Renal cortex interstitium (tissue), 11 donors: Measurements from ENCODE around the gene ARHGEF38. TPM values are rescaled to one million over a fixed set of nuclear protein-coding genes. Genes with fewer than 3 reads are reported as not detected.
"Not testable (repeated sequence)": the region's sequence is repeated elsewhere in the genome, so short reads cannot be mapped to it uniquely, and the experiment has no call there.

Source experiments
- DNase-seq, 11 donors: peaks; one replicate each; pipeline ENCODE4 v3.0.0-alpha.2; 2013; ENCODE audit warnings: low read depth in 9 of 11, low spot score in 4 of 11; ENCODE audit errors: extremely low read depth in 1 of 11
- polyA plus RNA-seq, 3 donors: library from polyadenylated mRNA; unstranded; fragments of 120-200 nt; gene quantifications; one replicate each; pipeline ENCODE4 v1.2.1, GENCODE V29; 2013; ENCODE audit not compliant: insufficient read length in 3 of 3

The ARHGEF38 gene
- polyA plus RNA-seq, 3 donors = 4.0 to 8.7 (median 5.3) TPM

DNA sequence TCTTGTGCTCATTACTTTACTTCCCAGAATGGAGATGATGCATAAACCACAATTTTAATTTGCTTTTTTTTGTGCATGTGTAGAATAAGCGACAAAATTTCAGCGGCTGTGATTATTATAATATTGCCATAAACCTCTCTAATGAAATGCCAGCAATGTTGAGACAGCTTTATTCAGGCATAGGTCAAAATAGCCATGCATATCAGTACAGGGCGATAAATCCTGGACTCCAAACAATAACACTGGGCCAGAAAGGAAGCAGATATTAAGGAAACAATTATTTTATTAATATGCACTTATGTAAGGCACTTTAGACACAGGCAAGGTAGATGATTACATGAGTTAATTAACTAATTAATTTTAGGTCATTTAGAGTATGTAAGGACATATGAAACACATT is 47.1 kb downstream of the ARHGEF38 start:
- no peak for DNase-seq

DNA sequence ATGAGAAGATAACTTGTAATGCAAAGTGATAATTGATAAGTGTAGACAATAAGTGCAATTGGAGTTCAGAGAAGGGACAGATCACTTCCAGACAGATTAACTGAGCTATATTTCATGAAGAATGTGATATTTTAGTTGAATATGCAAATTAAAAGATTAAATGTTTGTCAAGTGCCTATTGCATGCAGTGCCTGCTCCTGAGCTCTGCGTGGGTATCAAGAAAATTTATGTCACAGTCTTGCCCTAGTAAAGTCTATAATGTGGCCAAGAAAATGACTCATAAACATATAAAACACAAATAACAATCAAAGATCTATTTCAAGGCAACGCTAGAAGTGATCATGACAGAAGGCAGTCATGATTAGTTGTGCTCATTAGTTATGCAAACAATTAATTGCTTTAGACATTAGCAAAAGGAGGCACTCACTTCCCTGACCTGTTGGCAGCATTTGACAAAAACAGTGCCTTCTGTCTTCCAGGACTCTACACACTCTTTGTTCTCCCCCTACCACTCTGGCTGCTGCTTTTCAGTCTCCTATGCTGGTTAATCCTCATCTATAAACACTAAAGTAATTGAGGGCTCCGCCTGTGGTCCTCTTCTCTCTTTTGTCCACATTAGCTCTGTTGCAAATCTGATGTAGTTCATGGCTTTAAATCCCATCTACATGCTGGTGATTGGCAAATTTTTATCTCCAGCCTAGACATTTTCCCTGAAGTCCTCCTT is 47.7 kb downstream of the ARHGEF38 start:
- no peak for DNase-seq

DNA sequence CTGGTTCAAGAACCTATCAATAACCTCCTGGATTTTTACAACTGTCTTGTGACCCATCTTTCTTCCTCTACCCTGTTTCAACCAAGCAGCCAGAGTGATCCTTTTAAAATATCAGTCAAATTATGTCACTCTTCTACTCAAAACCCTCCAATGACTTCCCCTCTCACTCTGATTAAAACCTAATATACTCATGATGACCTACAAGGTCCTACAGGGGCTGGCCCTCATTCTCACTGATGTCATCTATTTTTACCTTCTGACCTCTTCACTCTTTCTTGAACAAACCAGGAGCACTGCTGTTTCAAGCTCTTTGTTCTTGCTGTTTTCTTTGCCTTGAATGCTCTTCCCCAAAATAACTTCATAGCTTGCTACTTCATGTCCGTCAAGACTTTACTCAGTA is 48.5 kb downstream of the ARHGEF38 start:
- no peak for DNase-seq

DNA sequence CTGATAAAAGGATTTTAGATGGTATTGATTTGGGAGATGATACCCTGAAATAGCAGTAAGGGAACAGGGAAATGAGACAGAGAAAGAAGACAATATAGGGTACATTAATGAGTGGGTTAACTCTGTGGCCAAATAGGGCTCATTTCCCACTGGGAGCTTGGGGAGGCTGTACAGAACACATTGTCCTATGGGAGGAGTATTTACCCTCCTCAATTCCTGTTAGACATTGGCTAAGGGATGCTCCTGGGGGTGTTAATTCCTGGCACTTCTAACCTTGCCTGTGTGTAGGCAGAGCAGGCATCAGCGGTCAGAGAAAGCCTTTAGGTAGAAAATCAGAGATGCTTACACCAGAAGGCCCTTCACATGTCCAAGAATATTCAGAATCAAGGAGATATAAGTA is 49.0 kb downstream of the ARHGEF38 start:
- DNase-seq = no peak

DNA sequence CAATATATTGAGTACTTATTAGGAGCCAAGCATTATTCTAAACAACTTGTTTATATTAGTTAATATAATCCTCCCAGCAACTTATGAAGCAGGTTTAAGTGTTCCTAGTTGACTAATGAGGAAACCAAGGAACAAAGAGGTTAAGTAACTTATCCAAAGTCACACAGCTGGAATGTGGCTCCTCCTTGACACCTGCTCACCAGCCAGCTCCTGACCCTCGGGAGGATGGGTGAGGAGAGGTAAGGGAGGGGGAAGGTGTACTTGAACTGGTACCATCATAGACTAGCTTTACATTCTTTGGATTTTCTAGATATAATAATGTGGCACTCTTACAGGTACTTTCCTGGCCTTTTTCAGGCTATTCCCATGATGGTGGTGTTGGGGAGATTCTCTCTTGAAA is 50.7 kb downstream of the ARHGEF38 start:
- no peak for DNase-seq

DNA sequence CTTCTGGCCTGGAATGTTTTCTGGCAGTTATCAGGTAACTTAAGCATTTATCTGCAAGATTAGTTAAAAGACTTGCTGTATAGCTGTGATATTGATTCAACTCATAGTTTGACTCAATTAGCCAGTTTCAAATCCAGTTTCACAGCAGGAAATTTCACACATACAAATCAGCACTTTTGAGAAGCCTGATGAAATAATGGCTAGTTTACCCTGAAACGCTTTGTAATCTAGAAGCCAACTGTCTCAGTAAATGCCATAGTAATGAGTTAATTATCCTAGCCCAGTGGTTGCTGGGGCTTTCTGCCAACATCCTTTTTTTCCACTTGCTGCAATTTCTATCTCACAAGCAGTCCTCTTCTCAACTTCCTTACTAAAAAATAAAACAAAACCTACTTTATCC is 53.1 kb downstream of the ARHGEF38 start:
- no peak for DNase-seq

DNA sequence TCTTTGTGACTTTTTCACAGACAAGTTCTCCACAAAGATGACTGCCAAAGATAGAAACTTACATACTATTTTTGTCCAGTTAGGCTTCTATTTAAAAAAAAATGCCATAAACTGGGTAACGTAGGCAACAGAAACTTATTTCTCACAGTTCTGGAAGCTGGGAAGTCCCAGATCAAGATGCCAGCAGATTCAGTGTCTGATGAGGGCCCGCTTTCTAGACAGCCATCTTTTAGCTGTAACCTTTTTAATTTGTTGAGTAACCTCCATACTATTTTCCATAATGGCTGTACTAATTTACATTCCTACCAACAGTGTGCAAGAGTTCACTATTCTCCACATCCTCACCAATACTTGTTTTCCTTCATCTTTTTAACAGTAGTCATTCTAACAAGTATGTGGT is 55.5 kb downstream of the ARHGEF38 start:
- DNase-seq = no peak

DNA sequence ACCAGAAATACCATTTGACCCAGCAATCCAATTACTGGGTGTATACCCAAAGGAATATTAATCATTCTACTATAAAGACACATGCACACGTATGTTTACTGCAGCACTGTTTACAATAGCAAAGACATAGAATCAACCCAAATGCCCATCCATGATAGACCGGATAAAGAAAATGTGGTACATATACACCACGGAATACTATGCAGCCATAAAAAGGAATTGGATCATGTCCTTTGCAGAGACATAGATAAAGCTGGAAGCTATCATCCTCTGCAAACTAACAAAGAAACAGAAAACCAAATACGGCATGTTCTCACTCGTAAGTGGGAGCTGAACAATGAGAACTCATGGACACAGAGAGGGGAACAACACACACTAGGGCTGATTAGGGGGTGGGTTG is 57.4 kb downstream of the ARHGEF38 start:
- DNase-seq = not testable (repeated sequence)

DNA sequence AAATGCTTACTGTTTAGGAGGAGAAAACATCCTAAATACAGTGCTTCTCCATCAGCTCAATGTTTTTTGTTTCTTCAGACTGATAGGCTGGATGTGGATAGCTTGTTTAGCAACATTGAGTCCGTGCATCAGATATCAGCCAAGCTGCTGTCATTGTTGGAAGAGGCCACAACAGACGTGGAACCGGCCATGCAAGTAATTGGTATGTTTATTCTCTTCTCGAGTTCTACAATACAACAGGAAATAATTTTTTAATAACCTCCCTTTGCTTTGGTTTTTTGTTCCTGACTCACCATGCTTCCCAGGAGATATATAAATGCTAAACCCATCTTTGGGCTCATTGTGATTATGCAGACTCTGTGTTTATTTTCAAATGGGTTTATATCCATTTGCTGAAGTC is 60.9 kb downstream of the ARHGEF38 start:
- no peak for DNase-seq

DNA sequence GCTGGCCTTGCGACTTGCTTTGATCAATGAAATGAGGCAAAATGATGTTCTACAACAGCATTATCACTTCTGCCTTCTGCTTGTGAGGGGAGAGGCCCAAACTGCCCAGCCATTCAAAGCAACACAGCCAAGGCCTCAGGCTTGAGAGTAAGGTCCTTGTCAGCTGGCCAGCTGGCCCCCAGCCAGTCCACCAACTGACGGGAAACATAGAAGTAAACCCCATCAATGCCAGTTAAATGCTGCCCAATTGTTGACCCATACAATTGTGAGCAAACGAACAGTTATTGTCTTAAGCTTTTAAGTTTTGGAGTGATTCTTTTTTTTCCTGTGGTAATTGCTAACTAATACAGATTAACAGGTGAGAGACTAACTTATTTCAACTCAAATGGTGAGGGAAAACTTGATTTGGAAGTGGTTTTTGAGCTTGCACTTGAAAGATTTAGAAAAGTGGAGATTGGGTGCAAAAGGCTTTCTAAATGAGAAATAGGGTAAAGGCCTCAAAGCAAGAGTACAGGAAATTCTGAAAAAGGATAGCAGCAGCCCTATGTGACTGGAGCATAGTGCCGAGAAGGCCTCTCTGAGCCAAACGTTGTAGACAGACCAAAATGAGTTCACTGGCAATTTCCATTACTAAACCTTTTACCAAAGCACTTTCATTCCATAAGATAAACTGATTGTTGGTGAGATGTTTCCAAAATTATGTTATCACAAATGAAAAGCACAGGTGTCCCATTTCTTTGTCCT is 66.9 kb downstream of the ARHGEF38 start:
- DNase-seq = peak in 1 of 11 donors; percentile 33

DNA sequence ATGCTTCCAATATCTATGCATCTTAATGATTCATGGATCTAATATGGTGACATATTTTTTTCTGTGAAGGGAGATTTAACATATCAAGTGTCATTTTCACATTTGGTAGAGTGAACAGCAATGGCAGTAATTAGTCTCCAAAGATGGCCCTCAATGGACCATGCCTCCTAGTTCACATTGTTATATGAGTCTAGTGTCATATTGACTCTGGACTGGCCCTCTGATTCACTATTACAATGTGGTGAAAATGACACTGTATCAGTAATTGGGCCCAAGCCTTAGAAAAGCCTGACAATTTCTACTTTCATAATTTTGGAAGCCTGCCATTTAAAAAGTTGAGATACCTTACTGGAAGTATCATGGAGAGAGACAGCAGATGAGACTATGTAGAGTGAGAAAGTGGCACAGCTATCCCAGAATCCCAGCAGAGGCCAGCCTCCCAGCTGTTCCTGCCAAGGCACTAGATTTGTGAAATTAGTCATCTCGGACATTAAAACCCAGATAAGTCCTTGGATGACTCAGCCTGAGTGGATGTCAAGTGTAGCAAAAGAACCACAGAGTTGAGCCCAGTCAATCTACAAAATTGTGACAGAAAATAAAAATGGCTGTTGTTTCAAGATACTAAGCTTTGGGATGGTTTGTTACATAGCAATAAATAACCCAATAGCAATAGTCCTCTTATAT is 68.4 kb downstream of the ARHGEF38 start:
- no peak for DNase-seq

DNA sequence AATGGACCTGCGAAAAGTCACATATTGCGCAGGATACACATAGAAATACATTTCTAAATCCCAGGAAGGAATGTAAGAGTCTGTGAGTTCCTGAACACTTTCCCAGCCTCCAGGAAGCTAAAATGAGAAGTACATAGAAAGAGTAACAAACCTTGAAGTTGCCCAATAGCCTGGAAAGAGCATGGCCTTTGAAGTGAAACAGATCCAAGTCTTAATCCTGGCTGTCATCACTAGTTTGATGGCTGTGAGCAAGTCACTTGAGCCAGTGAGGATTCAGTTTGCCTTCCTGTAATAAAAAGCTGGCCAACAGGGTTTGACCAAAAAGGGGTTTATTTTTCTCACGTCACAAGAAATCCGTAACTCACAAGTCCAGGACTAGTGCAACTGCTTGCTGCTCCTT is 69.8 kb downstream of the ARHGEF38 start:
- peak in 1 of 11 donors; percentile 11 for DNase-seq

DNA sequence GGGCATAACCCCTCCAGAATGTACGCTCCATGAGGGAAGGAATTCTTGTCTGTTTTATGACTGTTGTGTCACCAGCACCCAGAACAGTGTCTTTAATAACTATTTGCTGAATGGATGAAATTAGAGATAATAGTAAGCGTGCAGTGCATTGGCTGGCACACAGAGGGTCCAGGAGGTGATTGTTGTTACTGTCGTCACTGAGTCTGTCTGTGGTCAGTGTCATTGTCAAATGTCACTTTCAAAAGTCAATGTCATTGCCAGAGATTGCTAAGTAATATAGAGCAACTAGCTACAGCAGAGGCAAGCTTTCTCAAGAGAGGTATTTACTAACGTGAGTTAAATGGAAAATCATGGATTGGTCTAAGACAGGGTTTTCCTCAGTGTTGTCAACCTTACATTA is 70.7 kb downstream of the ARHGEF38 start:
- DNase-seq = no peak

DNA sequence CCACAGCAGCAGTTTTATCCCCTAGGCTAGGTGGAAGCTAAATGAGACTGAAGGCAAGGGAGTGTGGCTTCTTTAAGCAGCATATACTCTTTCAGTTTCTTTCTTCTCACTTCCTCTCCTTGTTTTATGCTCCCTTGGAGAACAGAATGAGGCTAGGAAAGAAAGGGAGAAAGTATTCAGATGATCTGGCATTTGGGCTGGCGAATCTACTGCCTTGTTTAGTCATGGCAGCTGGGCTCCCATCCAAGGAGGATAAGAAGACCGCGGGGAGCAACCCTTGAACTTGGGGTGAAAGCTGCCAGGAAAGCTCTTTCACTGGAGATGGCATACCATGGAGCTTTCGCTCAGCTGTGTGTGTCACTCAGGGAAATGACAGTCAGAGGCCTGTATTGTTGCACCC is 72.1 kb downstream of the ARHGEF38 start:
- DNase-seq = no peak

DNA sequence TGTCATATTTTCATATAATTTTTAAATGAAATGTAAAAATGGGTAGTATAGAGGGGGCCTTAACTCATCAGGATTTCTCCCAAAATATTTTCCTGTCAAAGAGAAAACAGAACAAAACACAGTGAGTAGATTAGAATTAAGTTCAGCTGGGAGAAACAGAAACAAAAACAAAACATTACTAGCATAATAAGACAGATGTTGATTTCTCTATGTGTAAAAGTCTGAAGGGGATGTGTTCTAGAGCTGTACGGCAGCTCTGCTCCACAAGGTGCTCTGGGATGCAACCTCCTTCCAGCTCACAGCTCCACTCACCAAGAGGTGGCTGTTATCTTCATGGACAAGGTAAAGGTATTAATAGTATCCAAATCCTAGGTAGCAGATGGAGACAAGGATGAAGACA is 72.8 kb downstream of the ARHGEF38 start:
- no peak for DNase-seq

DNA sequence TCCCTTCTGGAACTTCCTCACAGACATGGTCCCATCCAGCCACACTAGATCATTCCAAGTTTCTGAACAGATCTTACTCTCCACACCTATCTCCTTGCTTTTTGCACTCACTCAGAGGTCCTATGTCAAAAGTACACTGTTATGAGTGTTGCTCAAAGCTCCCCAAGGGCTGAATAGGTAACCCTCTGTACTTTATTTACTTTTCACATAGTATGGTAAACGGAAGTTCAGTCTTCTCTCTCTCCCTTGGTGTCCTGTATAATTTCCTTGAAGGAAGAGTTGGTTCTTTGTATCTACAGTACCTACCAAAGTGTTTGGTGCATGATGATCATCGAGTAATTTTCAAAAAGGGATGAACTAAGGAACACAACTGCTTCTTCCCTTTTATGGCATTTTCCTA is 74.4 kb downstream of the ARHGEF38 start:
- DNase-seq = no peak

DNA sequence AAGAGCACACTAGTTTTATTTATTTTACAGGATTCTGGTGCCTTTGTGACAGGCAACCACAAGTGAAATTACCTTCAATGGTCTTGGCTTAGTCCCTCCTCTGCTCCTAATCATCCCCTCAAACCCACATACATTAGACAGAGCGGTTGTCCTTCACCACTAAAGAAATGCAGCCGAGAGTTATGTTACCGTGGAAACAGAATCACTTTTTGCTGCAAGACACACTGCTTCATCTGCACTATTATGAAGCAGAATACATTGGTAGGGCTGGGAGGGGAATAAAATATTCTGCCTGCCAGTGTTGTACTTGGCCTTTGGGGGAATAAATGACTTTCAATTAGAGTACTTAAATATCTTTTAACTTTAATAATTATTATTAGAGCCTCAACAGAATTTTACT is 75.2 kb downstream of the ARHGEF38 start:
- DNase-seq = no peak

DNA sequence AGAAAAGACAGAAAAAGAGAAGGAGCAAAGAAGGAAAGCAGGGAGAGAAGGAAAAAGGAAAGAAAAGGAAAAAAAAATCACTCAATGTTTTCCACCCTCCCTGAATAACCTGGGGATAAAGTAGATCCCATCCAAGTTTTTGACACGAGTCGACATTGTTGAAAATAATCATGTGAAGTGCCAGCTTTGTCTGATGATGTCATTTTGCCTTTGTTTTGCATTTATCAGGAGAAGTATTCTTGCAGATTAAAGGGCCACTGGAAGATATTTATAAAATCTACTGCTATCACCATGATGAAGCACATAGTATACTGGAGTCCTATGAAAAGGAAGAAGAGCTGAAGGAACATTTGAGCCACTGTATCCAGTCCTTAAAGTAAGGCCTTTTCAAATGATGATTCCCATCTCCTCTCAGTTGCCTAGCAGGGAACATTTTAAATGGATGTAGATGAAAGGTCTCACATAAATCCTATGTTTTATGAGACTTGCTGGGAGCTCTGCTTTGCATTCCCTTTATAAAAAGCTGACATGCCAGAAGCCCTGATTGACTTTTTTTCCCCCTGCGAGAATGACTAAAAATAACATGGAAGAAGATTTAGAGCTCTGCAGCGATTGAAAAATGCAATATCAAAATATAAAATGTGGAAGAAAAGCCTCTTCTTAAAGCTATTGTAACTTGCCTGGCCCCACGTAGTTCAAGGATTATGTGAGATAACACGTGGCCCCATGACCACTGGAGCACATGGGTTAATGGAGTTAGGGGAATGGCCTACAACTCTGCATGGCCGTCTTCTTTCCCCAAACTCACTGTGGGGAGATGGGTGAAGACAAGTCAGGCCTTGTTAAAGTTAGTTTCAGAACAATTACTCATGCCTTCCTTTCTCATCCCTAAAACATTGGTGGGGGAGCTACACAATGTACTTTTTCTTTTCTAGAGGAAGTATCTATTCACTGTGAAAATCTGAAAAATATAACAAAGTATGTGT is 78.5 kb downstream of the ARHGEF38 start:
- DNase-seq = peak in 6 of 11 donors; percentile 39 to 71 (median 59)

DNA sequence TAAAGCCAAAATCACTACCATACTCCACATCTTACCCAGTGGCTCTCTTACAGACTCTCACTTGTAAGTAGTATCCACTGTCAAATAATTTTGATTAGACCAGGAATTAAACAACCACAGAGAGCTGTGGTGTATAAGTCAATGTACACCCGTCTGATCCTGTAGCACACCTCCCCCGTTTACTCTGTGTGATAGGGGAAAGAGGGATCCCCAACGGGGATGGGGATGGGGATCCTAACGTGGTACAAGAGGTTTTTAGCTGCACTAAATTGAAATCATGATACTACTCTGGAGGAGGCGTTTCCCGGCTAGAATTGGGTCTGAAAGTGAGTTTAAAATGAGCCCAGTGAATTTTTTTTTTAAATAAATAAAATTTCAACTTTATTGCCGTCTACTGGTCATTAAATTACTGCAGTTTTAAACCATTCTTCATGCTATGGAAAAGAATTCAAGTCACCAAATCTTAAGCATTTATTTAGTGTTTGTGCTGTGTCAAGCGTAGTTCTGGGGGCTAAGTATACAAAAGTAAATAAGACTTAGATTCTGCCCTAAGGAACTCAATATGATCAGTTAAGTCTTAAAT is 79.5 kb downstream of the ARHGEF38 start:
- no peak for DNase-seq
